ENCODE data around the gene MAN1C1. TPM values are rescaled to one million over a fixed set of nuclear protein-coding genes. Genes with fewer than 3 reads are reported as not detected.
A peak's percentile ranks its signal among the peaks of the same experiment; 100 is the strongest.

Gene MAN1C1
- total RNA-seq, 4 donors from 2014 or later: 5.0 to 31.1 (median 7.9) TPM

- H3K9me3 ChIP-seq: no peaks in the 10 kb centered on the region
- H3K27ac ChIP-seq: peak overlapping the region in 1 of 2 donors; percentile 55
- no peaks in the 10 kb centered on the region for H3K27me3 ChIP-seq
- H3K36me3 ChIP-seq: no peaks in the 10 kb centered on the region
- no peak for DNase-seq
- intact Hi-C loops (cut with DNase I; ENCODE audit: low total_unique reads): no loop called here
- TF ChIP-seq POLR2A (IDR thresholded peaks at IDR 0.05) (no peak), CTCF (IDR thresholded peaks at IDR 0.05) (no peak)
- H3K4me3 ChIP-seq: no peak overlapping the region
- peaks cover 0 to 15% of the 10 kb centered on the region in 2 donors for H3K4me1 ChIP-seq
These were observed 3.6 kb downstream of the MAN1C1 start for GRCh38 chr1:25620211-25620610.

GRCh38 chr1:25620701-25621350 lies 4.2 kb downstream of the MAN1C1 start:
- Histone ChIP-seq H3K27ac (no peak overlapping the region), H3K4me3 (no peak overlapping the region), H3K36me3 (no peaks in the 10 kb centered on the region), H3K27me3 (no peaks in the 10 kb centered on the region), H3K9me3 (no peaks in the 10 kb centered on the region), H3K4me1 (peaks cover 0 to 14% of the 10 kb centered on the region in 2 donors)
- no peak for TF ChIP-seq CTCF (IDR thresholded peaks at IDR 0.05)
- DNase-seq: no peak
- intact Hi-C loops (cut with DNase I; ENCODE audit: low total_unique reads): no loop called here

GRCh38 chr1:25621876-25622275 lies 5.3 kb downstream of the MAN1C1 start:
- no peak for TF ChIP-seq CTCF (IDR thresholded peaks at IDR 0.05)
- TF ChIP-seq POLR2A (IDR thresholded peaks at IDR 0.05): no peak
- H3K9me3 ChIP-seq: no peaks in the 10 kb centered on the region
- H3K27me3 ChIP-seq: no peaks in the 10 kb centered on the region
- no peak overlapping the region for H3K4me3 ChIP-seq
- DNase-seq: no peak
- H3K27ac ChIP-seq: no peak overlapping the region
- no peaks in the 10 kb centered on the region for H3K36me3 ChIP-seq
- H3K4me1 ChIP-seq: peaks cover 0 to 12% of the 10 kb centered on the region in 2 donors
- intact Hi-C loops (cut with DNase I; ENCODE audit: low total_unique reads): no loop called here

- intact Hi-C loops (cut with DNase I; ENCODE audit: low total_unique reads): no loop called here
- Histone ChIP-seq H3K27ac (peak overlapping the region in 1 of 2 donors; percentile 26), H3K4me1 (peaks cover 0 to 12% of the 10 kb centered on the region in 2 donors)
These were observed 5.9 kb downstream of the MAN1C1 start for GRCh38 chr1:25622531-25622930.

More at GRCh38 chr1:25622531-25622930, 5.9 kb downstream of the MAN1C1 start:
- no peaks in the 10 kb centered on the region for H3K36me3 ChIP-seq
- H3K4me3 ChIP-seq: no peak overlapping the region
- no peak for DNase-seq
- no peaks in the 10 kb centered on the region for H3K9me3 ChIP-seq
- no peaks in the 10 kb centered on the region for H3K27me3 ChIP-seq
- no peak for TF ChIP-seq POLR2A (IDR thresholded peaks at IDR 0.05)
- TF ChIP-seq CTCF (IDR thresholded peaks at IDR 0.05): no peak

Data from uterus (tissue), 4 donors.